ENCODE data around the gene GTPBP10. TPM values are rescaled to one million over a fixed set of nuclear protein-coding genes. Genes with fewer than 3 reads are reported as not detected.
A peak's percentile ranks its signal among the peaks of the same experiment; 100 is the strongest.

The GTPBP10 gene
- total and polyA plus RNA-seq, 9 of the 15 experiments (the other 6 are each of a cell fraction or from before 2014, with no cell fraction given) = 34.6 to 89.8 (median 76.4) TPM

GRCh38 chr7:90345595-90346335 lies 751 bp upstream of the GTPBP10 start (continued):
- TF ChIP-seq MGA (IDR thresholded peaks at IDR 0.05) = 0 out of 2 replicates have a peak, but pooled peaks have one; percentile 42
- no peak for TF ChIP-seq TEAD1 (CRISPR knock-in tag; IDR thresholded peaks at IDR 0.05)
- 0 out of 2 replicates have a peak, but pooled peaks have one; percentile 11 for TF ChIP-seq ARID1B (IDR thresholded peaks at IDR 0.05)
- peak; percentile 72 to 84 for TF ChIP-seq FOXK2 (conservative IDR thresholded peaks at IDR 0.05 in 1 of 2, IDR thresholded peaks at IDR 0.05 in 1 of 2; ENCODE audit: low read depth in 2 of 2)
- 0 out of 2 replicates have a peak, but pooled peaks have one; percentile 56 for TF ChIP-seq AFF4 (CRISPR knock-in tag; IDR thresholded peaks at IDR 0.05)
- TF ChIP-seq DEAF1 (CRISPR knock-in tag; IDR thresholded peaks at IDR 0.05) = no peak
- no peak for TF ChIP-seq OTX1 (CRISPR knock-in tag; IDR thresholded peaks at IDR 0.05)
- 0 out of 2 replicates have a peak, but pooled peaks have one; percentile 1 for TF ChIP-seq DPF2 (IDR thresholded peaks at IDR 0.05)
- no peak for TF ChIP-seq XRCC5 (IDR thresholded peaks at IDR 0.05; ENCODE audit: low read depth, low read length)
- TF ChIP-seq ZNF57 (CRISPR knock-in tag; IDR thresholded peaks at IDR 0.05) = no peak
